Right atrium auricular region (tissue), 2 donors: ENCODE measurements around the gene PSMD11. TPM values are rescaled to one million over a fixed set of nuclear protein-coding genes. Genes with fewer than 3 reads are reported as not detected.
A peak's percentile ranks its signal among the peaks of the same experiment; 100 is the strongest.

Source experiments
- DNase-seq: peaks from one replicate; pipeline ENCODE4 v3.0.0-alpha.2; 2019; ENCODE audit warnings: low spot score
- H3K27ac ChIP-seq, 2 donors: fragments of 200-600 bp; sonication (generic); 1 replicate in 1 of 2; 2 replicates in 1 of 2; pipeline ENCODE4 v1.5.1; 2016 to 2019
- H3K27me3 ChIP-seq, 2 donors: fragments of 200-600 bp; sonication (generic); one replicate each; pipeline versions ENCODE4 v1.5.1 to v1.6.0; 2017 to 2019
- H3K36me3 ChIP-seq: fragments of 200-600 bp; sonication (generic); one replicate; pipeline ENCODE4 v1.5.1; 2016
- H3K4me1 ChIP-seq, 2 donors: fragments of 200-600 bp; sonication (generic); one replicate each; pipeline versions ENCODE4 v1.5.1 to v1.6.0; 2017 to 2019
- H3K4me3 ChIP-seq, 2 donors: fragments of 200-600 bp; sonication (generic); 1 replicate in 1 of 2; 2 replicates in 1 of 2; pipeline ENCODE4 v1.5.1; 2017 to 2019; ENCODE audit warnings: mild to moderate bottlenecking in 1 of 2, moderate library complexity in 1 of 2
- H3K9me3 ChIP-seq, 2 donors: fragments of 200-600 bp; sonication (generic); one replicate each; pipeline ENCODE4 v1.5.1; 2019
- CTCF ChIP-seq, 2 donors: fragments of 200-600 bp; sonication (generic); IDR thresholded peaks; one replicate each; pipeline ENCODE4 v1.5.1; 2019; ENCODE audit warnings: antibody characterized with exemption in 2 of 2
- total RNA-seq, 2 donors: library from RNA; depleted of rRNA; stranded (reverse); fragments of >200 nt; gene quantifications; one replicate each; pipeline ENCODE4 v1.1.0, GENCODE V29; 2016

PSMD11 gene
- total RNA-seq, 2 donors from 2014 or later: 42.2 to 43.8 TPM

DNA sequence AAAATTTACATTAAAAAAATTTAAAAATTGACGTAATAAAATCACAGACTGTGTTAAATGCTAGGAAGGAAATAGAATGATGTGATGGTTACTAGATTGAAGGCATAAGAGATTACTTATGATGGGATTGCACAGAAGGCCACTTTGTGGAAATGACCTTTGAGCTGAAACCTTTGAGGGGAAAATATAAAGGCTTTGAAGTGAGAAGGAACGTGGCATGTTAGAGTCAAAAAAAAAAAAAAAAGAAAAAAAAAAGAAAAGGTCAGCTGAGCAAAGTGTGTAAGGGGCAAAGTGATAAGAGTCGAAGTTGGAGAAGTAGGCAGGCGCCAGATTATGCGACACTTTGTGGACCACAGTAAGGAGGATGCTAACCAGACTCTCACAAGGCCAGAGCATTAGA lies 3.6 kb upstream of the PSMD11 start:
- H3K36me3 ChIP-seq: no peaks in the 10 kb centered on the region
- no peak overlapping the region for H3K27ac ChIP-seq
- H3K27me3 ChIP-seq: no peaks in the 10 kb centered on the region
- peaks cover 0 to 13% of the 10 kb centered on the region in 2 donors for H3K4me1 ChIP-seq
- no peak for DNase-seq
- H3K4me3 ChIP-seq: no peak overlapping the region
- no peak for TF ChIP-seq CTCF (IDR thresholded peaks at IDR 0.05)
- H3K9me3 ChIP-seq: no peaks in the 10 kb centered on the region

- no peak overlapping the region for H3K27ac ChIP-seq
- peaks cover 0 to 20% of the 10 kb centered on the region in 2 donors for H3K4me1 ChIP-seq
- no peaks in the 10 kb centered on the region for H3K27me3 ChIP-seq
- H3K9me3 ChIP-seq: no peaks in the 10 kb centered on the region
- TF ChIP-seq CTCF (IDR thresholded peaks at IDR 0.05): no peak
- no peak overlapping the region for H3K4me3 ChIP-seq
- no peak for DNase-seq
- peaks cover 2% of the 10 kb centered on the region for H3K36me3 ChIP-seq
Measured at GRCh38 chr17:32441886-32442285, 2.4 kb upstream of the PSMD11 start.

DNA sequence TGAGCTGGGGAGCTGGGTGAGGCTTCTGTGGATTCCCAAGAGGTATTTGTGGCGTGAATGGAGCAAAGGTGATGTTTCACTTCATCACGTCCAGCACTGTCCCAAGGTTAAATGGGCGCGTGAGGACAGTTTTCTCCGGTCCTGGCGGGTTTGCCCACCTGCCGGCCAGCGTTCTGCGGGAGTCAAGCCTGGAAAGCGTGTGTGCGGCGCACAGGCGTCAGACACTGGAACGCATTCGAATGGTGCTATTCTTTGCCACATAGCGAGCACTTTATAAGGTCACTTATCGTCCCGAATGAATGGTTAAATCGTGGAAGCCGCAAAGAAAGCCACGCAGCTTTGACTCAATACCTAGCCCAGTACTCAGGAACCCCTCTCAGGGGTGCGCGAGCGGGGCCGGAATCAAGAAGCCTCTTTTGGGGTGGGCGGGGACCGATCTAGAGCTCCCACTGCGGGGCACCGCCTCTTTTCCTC lies 446 bp upstream of the PSMD11 start:
- peak in 1 of 2 donors; percentile 95 for TF ChIP-seq CTCF (IDR thresholded peaks at IDR 0.05)
- Histone ChIP-seq H3K4me3 (peak overlapping the region; percentile 77 to 97), H3K4me1 (peaks cover 0 to 20% of the 10 kb centered on the region in 2 donors), H3K27me3 (no peaks in the 10 kb centered on the region), H3K9me3 (no peaks in the 10 kb centered on the region), H3K27ac (peak overlapping the region in 1 of 2 donors; percentile 84), H3K36me3 (peaks cover 22% of the 10 kb centered on the region)
- DNase-seq: no peak

DNA sequence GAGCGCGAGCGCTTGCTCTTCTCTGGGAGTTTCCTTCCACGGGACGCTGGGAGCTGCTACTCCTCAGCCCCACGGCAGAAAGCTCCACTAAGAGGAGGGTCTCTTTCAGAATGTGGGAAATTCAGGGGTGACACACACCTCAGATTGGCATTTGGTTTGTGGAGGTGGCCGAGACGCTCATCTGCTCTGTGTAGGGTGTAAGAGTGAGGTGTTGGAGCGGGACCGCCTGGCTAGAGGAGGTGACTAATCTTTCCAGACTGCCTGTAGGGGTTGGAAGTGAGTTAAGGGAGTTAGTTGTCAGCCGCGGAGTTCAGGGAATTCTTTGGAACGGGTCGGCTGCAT lies 735 bp downstream of the PSMD11 start:
- Histone ChIP-seq H3K4me1 (peaks cover 0 to 20% of the 10 kb centered on the region in 2 donors), H3K36me3 (peaks cover 33% of the 10 kb centered on the region), H3K27ac (peak overlapping the region; percentile 84 to 88), H3K27me3 (no peaks in the 10 kb centered on the region), H3K4me3 (peak overlapping the region; percentile 77 to 97), H3K9me3 (no peaks in the 10 kb centered on the region)
- TF ChIP-seq CTCF (IDR thresholded peaks at IDR 0.05): no peak
- no peak for DNase-seq

DNA sequence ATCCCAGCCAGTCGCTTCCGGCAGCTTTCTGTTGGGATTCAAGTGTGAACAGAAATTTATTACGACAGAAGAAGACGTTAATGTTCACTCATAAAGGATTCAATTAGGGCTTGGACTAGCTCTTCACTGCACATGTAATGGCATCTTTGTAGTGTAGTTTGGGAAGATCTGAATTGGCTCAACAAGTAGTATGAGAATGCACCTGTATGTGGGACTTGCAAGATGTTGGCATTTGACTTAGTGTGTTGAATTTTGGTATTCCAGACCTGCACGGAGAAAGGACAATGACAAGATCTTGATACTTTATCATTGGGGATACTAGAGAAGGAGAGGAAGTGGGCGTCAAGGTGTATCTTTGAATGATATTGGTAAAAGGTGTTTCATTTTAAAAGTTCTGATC lies 1.2 kb downstream of the PSMD11 start:
- Histone ChIP-seq H3K27me3 (no peaks in the 10 kb centered on the region), H3K4me3 (peak overlapping the region; percentile 77 to 97), H3K27ac (peak overlapping the region; percentile 84 to 88), H3K36me3 (peaks cover 38% of the 10 kb centered on the region), H3K4me1 (peaks cover 0 to 20% of the 10 kb centered on the region in 2 donors), H3K9me3 (no peaks in the 10 kb centered on the region)
- no peak for TF ChIP-seq CTCF (IDR thresholded peaks at IDR 0.05)
- DNase-seq: no peak

- peaks cover 0 to 20% of the 10 kb centered on the region in 2 donors for H3K4me1 ChIP-seq
- no peak for TF ChIP-seq CTCF (IDR thresholded peaks at IDR 0.05)
- peak overlapping the region in 1 of 2 donors; percentile 77 for H3K4me3 ChIP-seq
- H3K9me3 ChIP-seq: no peaks in the 10 kb centered on the region
- H3K27me3 ChIP-seq: no peaks in the 10 kb centered on the region
- no peak for DNase-seq
- peaks cover 43% of the 10 kb centered on the region for H3K36me3 ChIP-seq
- H3K27ac ChIP-seq: no peak overlapping the region
Measured at GRCh38 chr17:32445971-32446370, 1.7 kb downstream of the PSMD11 start.
